HEK293 (cell line): ENCODE measurements around the gene CFAP99.

Source experiments
- CTCF ChIP-seq: fragments of 450-650 bp; formaldehyde crosslinking; IDR thresholded peaks from 2 replicates; pipeline ENCODE4 v1.5.1; 2016; ENCODE audit warnings: missing biosample characterization, missing genetic modification characterization
- GLIS1 ChIP-seq: fragments of 450-650 bp; formaldehyde crosslinking; IDR thresholded peaks from 2 replicates; pipeline ENCODE4 v1.5.1; 2016; ENCODE audit warnings: missing biosample characterization, missing genetic modification characterization
- GLIS2 ChIP-seq: fragments of 450-650 bp; formaldehyde crosslinking; IDR thresholded peaks from 2 replicates; pipeline ENCODE4 v1.5.1; 2016; ENCODE audit warnings: missing biosample characterization, missing genetic modification characterization
- KLF10 ChIP-seq: fragments of 450-650 bp; IDR thresholded peaks from 2 replicates; pipeline ENCODE4 v1.5.1; 2018; ENCODE audit warnings: missing biosample characterization, mild to moderate bottlenecking, missing genetic modification characterization
- KLF17 ChIP-seq: fragments of 450-650 bp; formaldehyde crosslinking; IDR thresholded peaks from 2 replicates; pipeline ENCODE4 v1.5.1; 2016; ENCODE audit warnings: missing biosample characterization, missing genetic modification characterization
- MEIS1 ChIP-seq: sonication (generic); formaldehyde crosslinking; IDR thresholded peaks from 2 replicates; pipeline ENCODE4 v1.8.1; 2022; ENCODE audit warnings: missing genetic modification reagents, mild to moderate bottlenecking, borderline replicate concordance
- PATZ1 ChIP-seq: fragments of 450-650 bp; formaldehyde crosslinking; IDR thresholded peaks from 2 replicates; pipeline ENCODE4 v1.5.1; 2016; ENCODE audit warnings: missing biosample characterization, missing genetic modification characterization
- SCRT2 ChIP-seq: fragments of 450-650 bp; formaldehyde crosslinking; IDR thresholded peaks from 2 replicates; pipeline ENCODE4 v1.5.1; 2016; ENCODE audit warnings: missing biosample characterization, missing genetic modification characterization
- SP2 ChIP-seq: fragments of 450-650 bp; formaldehyde crosslinking; IDR thresholded peaks from 2 replicates; pipeline ENCODE4 v1.5.1; 2016; ENCODE audit warnings: missing biosample characterization, missing genetic modification characterization
- ZBTB26 ChIP-seq: fragments of 450-650 bp; formaldehyde crosslinking; optimal IDR thresholded peaks from 2 replicates; pipeline ENCODE3; 2016; ENCODE audit warnings: missing biosample characterization, mild to moderate bottlenecking, missing genetic modification characterization
- ZBTB44 ChIP-seq: fragments of 450-650 bp; IDR thresholded peaks from 2 replicates; pipeline ENCODE4 v1.5.1; 2018; ENCODE audit warnings: missing biosample characterization, mild to moderate bottlenecking, missing genetic modification characterization
- ZBTB6 ChIP-seq: fragments of 450-650 bp; formaldehyde crosslinking; IDR thresholded peaks from 2 replicates; pipeline ENCODE4 v1.5.1; 2017; ENCODE audit warnings: missing biosample characterization, missing genetic modification characterization
- ZFP37 ChIP-seq: fragments of 450-650 bp; formaldehyde crosslinking; IDR thresholded peaks from 2 replicates; pipeline ENCODE4 v1.5.1; 2016; ENCODE audit warnings: missing biosample characterization, missing genetic modification characterization
- ZFP69B ChIP-seq: fragments of 450-650 bp; formaldehyde crosslinking; IDR thresholded peaks from 2 replicates; pipeline ENCODE4 v1.5.1; 2016; ENCODE audit warnings: missing biosample characterization, missing genetic modification characterization
- ZNF121 ChIP-seq: fragments of 450-650 bp; formaldehyde crosslinking; IDR thresholded peaks from 2 replicates; pipeline ENCODE4 v1.5.1; 2016; ENCODE audit warnings: missing biosample characterization, missing genetic modification characterization
- ZNF133 ChIP-seq: fragments of 450-650 bp; formaldehyde crosslinking; IDR thresholded peaks from 2 replicates; pipeline ENCODE4 v1.5.1; 2016; ENCODE audit warnings: missing biosample characterization, missing genetic modification characterization
- ZNF2 ChIP-seq: fragments of 450-650 bp; formaldehyde crosslinking; IDR thresholded peaks from 2 replicates; pipeline ENCODE4 v1.5.1; 2016; ENCODE audit warnings: missing biosample characterization, missing genetic modification characterization
- ZNF221 ChIP-seq: fragments of 450-650 bp; formaldehyde crosslinking; IDR thresholded peaks from 2 replicates; pipeline ENCODE4 v1.5.1; 2017; ENCODE audit warnings: missing biosample characterization, missing genetic modification characterization, borderline replicate concordance
- ZNF23 ChIP-seq: fragments of 450-650 bp; formaldehyde crosslinking; IDR thresholded peaks from 2 replicates; pipeline ENCODE4 v1.5.1; 2016; ENCODE audit warnings: missing biosample characterization, missing genetic modification characterization, borderline replicate concordance
- ZNF335 ChIP-seq: fragments of 450-650 bp; formaldehyde crosslinking; conservative IDR thresholded peaks from 2 replicates; pipeline ENCODE4 v1.5.1; 2016; ENCODE audit warnings: missing biosample characterization, missing genetic modification characterization
- ZNF488 ChIP-seq: fragments of 450-650 bp; formaldehyde crosslinking; IDR thresholded peaks from 2 replicates; pipeline ENCODE4 v1.5.1; 2016; ENCODE audit warnings: missing biosample characterization, missing genetic modification characterization
- ZNF544 ChIP-seq: fragments of 450-650 bp; formaldehyde crosslinking; IDR thresholded peaks from 2 replicates; pipeline ENCODE4 v1.5.0; 2017; ENCODE audit warnings: missing biosample characterization, missing genetic modification characterization
- ZNF561 ChIP-seq: fragments of 450-650 bp; IDR thresholded peaks from 2 replicates; pipeline ENCODE4 v1.5.1; 2018; ENCODE audit warnings: missing biosample characterization, missing genetic modification characterization, borderline replicate concordance
- ZNF571 ChIP-seq: fragments of 450-650 bp; formaldehyde crosslinking; IDR thresholded peaks from 2 replicates; pipeline ENCODE4 v1.5.0; 2017; ENCODE audit warnings: missing biosample characterization, missing genetic modification characterization
- ZNF580 ChIP-seq: fragments of 450-650 bp; formaldehyde crosslinking; IDR thresholded peaks from 2 replicates; pipeline ENCODE4 v1.5.1; 2016; ENCODE audit warnings: missing biosample characterization, missing genetic modification characterization
- ZNF585B ChIP-seq: fragments of 450-650 bp; formaldehyde crosslinking; IDR thresholded peaks from 2 replicates; pipeline ENCODE4 v1.5.1; 2016; ENCODE audit warnings: missing biosample characterization, missing genetic modification characterization
- ZNF621 ChIP-seq: fragments of 450-650 bp; formaldehyde crosslinking; IDR thresholded peaks from 2 replicates; pipeline ENCODE4 v1.5.1; 2017; ENCODE audit warnings: missing biosample characterization, missing genetic modification characterization
- ZNF660 ChIP-seq: fragments of 450-650 bp; IDR thresholded peaks from 2 replicates; pipeline ENCODE4 v1.5.1; 2018; ENCODE audit warnings: missing biosample characterization, mild to moderate bottlenecking, missing genetic modification characterization
- ZNF785 ChIP-seq: fragments of 450-650 bp; formaldehyde crosslinking; IDR thresholded peaks from 2 replicates; pipeline ENCODE4 v1.5.1; 2016; ENCODE audit warnings: missing biosample characterization, missing genetic modification characterization
- ZSCAN30 ChIP-seq: fragments of 450-650 bp; IDR thresholded peaks from 2 replicates; pipeline ENCODE4 v1.5.1; 2018; ENCODE audit warnings: missing biosample characterization, mild to moderate bottlenecking, missing genetic modification characterization, moderate library complexity

CFAP99 gene

GRCh38 chr4:2462218-2462991, 43.6 kb downstream of the CFAP99 start (continued):
- TF ChIP-seq ZBTB26 (tag by site-specific recombination) (peak; percentile 53), ZBTB44 (peak; percentile 92), ZNF121 (tag by site-specific recombination) (0 out of 2 replicates have a peak, but pooled peaks have one; percentile 13), KLF17 (tag by site-specific recombination) (no peak), ZNF561 (tag by site-specific recombination) (0 out of 2 replicates have a peak, but pooled peaks have one; percentile 39), GLIS1 (tag by site-specific recombination) (peak; percentile 38; the same call in 1 of the 2 replicates), ZNF544 (tag by site-specific recombination) (no peak), ZNF488 (tag by site-specific recombination) (no peak), PATZ1 (no peak), GLIS2 (tag by site-specific recombination) (0 out of 2 replicates have a peak, but pooled peaks have one; percentile 9), ZNF660 (tag by site-specific recombination) (peak; percentile 56; the same call in 1 of the 2 replicates), ZFP37 (tag by site-specific recombination) (no peak), ZNF2 (no peak), ZBTB6 (tag by site-specific recombination) (peak; percentile 49; the same call in 1 of the 2 replicates), ZNF585B (tag by site-specific recombination) (no peak), ZNF580 (tag by site-specific recombination) (no peak), SCRT2 (tag by site-specific recombination) (no peak), ZNF571 (tag by site-specific recombination) (no peak), CTCF (no peak), KLF10 (tag by site-specific recombination) (no peak), ZFP69B (no peak), ZNF133 (tag by site-specific recombination) (no peak), ZNF221 (tag by site-specific recombination) (no peak), MEIS1 (no peak), ZNF621 (tag by site-specific recombination) (no peak), ZNF23 (tag by site-specific recombination) (no peak), ZNF335 (tag by site-specific recombination) (no peak; the same call in 1 of the 2 replicates), ZSCAN30 (peak; percentile 69; the same call in 1 of the 2 replicates), SP2 (tag by site-specific recombination) (no peak), ZNF785 (no peak)
